ENCODE data around the gene KIFBP.

DNA sequence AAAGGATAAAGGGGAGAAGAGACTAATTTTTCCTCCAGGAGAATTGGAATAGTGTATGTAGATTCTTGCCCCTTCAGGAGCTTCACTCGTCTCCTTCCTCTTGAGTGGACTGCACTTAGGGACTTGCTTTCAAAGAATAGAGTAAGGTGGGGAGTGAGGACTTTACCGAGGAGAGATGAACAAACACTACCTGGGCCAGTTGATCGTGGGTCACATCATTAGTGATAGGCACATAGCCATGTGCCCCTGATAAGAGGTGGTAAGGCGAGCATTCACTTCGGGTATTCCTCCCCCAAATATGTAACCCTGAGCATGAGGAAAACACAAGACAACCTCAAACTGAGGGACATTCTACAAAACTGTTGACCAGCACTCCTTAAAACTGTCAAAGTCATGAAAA is 14.6 kb upstream of the KIFBP start:
- TF ChIP-seq, protein P1, sequence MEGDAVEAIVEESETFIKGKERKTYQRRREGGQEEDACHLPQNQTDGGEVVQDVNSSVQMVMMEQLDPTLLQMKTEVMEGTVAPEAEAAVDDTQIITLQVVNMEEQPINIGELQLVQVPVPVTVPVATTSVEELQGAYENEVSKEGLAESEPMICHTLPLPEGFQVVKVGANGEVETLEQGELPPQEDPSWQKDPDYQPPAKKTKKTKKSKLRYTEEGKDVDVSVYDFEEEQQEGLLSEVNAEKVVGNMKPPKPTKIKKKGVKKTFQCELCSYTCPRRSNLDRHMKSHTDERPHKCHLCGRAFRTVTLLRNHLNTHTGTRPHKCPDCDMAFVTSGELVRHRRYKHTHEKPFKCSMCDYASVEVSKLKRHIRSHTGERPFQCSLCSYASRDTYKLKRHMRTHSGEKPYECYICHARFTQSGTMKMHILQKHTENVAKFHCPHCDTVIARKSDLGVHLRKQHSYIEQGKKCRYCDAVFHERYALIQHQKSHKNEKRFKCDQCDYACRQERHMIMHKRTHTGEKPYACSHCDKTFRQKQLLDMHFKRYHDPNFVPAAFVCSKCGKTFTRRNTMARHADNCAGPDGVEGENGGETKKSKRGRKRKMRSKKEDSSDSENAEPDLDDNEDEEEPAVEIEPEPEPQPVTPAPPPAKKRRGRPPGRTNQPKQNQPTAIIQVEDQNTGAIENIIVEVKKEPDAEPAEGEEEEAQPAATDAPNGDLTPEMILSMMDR (IDR thresholded peaks at IDR 0.05) = no peak
- TF ChIP-seq ZFX (IDR thresholded peaks at IDR 0.05; ENCODE audit: borderline replicate concordance) = no peak

Measured in 22Rv1 (cell line).